HG02610 (cell line): Measurements from ENCODE around the gene CNN2.

Experiments
- ATAC-seq: cut with Tn5 transposase; IDR thresholded peaks from one replicate; pipeline ENCODE4 v1.9.1; 2021; ENCODE audit warnings: mild to moderate bottlenecking, moderate library complexity; ENCODE audit not compliant: unreplicated experiment

The CNN2 gene

DNA sequence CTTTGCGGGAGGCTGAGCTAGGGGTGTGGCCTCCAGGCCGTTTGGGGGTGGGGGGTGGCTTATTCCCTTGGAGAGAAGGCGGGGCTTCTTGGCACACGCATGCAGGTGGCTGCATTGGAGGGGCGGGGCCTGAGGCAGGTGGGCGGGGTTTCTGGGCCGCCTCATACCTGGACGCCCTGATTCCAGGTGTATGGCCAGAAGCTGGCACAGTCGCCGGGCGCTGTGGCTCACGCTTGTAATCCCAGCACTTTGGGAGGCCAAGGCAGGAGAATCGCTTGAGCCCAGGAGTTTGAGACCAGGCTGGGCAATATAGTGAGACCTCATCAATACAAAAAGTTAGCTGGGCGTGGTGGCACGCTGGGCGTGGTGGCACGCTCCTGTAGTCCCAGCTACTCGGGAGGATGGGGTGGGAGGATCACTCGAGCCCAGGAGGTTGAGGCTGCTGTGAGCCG, 21.3 kb downstream of the CNN2 start:
- no peak for ATAC-seq

DNA sequence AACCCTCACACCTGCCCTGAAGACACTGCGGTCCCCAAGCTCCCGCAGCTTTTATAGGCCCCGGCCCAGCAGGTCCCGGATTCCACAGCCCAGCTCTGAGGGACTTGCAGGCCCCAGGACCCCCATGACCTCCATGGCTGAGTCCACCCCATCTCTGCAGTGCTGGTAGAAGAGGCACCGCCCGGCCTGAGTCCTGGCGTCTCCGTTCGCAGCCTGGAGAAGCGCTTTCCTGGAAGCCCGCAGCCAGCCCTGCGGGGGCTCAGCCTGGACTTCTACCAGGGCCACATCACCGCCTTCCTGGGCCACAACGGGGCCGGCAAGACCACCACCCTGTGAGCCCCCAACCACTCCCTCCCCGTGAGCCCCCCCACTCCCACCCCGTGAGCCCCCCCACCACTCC, 22.7 kb downstream of the CNN2 start:
- ATAC-seq: no peak

GRCh38 chr19:1049800-1050199, 23.4 kb downstream of the CNN2 start:
- ATAC-seq: no peak

DNA sequence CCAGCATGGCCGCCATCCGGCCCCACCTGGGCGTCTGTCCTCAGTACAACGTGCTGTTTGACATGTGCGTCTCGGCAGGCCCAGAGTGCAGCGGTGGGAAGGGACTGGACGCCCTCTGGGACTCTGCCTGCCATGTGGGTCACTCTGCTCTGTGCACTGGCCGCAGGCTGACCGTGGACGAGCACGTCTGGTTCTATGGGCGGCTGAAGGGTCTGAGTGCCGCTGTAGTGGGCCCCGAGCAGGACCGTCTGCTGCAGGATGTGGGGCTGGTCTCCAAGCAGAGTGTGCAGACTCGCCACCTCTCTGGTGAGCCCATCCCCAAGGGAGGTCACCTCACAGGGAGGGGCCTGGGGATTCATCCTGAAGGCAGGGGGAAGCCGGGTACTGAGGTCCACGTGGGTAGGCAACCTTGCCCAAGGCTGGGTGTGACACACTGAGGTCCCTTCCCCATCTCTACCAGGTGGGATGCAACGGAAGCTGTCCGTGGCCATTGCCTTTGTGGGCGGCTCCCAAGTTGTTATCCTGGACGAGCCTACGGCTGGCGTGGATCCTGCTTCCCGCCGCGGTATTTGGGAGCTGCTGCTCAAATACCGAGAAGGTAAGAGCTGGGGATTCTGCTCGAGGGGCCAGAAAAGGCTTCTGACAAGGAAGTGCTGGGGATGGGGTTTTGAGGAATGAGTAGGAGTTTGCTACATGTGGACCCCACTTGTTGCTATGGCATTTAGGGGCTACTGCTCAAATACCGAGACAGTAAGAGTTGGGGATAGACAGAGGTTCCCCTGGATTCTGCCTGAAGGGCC, 24.8 kb downstream of the CNN2 start:
- ATAC-seq: no peak

GRCh38 chr19:1051791-1052190, 25.4 kb downstream of the CNN2 start:
- ATAC-seq: no peak

GRCh38 chr19:1052349-1052975, 26.1 kb downstream of the CNN2 start:
- ATAC-seq: no peak

GRCh38 chr19:1053176-1054101, 27.0 kb downstream of the CNN2 start:
- ATAC-seq: no peak

DNA sequence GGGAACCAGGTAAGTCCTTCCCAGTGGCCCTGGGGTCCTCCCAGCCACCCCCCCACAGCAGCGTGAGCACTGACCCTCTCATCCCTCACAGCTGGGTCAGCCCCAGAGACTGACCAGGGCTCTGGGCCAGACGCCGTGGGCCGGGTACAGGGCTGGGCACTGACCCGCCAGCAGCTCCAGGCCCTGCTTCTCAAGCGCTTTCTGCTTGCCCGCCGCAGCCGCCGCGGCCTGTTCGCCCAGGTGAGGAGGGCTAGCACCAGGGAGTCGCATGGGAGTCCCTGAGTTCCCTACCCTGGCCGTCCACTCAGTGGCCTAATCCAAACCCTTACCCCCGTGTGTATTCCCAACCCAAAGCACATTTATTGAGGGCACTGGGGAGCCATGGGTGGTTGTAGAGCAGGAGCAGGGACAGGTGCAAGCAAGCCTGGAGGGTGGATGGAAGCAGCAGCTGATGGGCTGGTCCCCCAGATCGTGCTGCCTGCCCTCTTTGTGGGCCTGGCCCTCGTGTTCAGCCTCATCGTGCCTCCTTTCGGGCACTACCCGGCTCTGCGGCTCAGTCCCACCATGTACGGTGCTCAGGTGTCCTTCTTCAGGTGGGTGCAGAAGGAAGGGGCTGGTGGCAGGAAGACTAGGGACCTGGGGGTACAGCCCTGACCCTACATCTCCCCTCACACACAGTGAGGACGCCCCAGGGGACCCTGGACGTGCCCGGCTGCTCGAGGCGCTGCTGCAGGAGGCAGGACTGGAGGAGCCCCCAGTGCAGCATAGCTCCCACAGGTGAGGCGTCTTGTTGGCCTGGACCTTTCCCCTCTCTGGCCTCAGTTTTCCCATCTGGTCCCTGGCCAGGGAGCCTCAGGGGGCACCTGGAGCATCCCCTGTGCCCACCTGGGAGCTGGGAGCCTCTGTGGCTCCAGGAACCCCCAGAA, 28.0 kb downstream of the CNN2 start:
- ATAC-seq: no peak

GRCh38 chr19:1055028-1055425, 28.6 kb downstream of the CNN2 start:
- ATAC-seq: no peak

- ATAC-seq: no peak
Measured at GRCh38 chr19:1055886-1056620, 29.6 kb downstream of the CNN2 start.

DNA sequence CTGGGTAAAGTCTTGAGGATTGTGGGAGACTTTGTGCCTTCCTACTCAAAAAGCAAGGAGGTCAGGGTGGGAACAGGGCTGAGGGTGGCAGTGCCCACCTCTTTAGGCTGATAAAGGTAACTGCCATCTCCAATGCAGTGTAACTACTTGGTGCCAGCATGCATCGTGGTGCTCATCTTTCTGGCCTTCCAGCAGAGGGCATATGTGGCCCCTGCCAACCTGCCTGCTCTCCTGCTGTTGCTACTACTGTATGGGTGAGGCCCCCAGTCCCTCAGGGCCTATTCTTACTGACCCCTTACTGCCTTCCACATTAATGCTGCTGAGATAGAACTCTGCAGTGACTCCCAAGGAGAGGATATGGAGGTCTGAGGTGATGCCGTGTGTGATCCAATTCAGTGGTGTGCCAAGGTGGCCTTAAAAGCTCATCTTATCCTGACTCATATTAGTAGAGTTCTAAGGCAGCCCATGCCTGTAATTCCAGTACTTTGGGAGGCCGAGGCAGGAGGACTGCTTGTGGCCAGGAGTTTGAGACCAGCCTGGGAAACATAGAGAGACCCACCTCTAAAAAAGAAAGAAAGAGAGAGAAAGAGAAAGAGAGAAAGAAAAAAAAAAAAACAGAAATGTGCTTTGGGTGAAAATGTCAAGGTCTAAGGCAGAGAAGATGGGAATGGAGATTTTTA, 30.9 kb downstream of the CNN2 start:
- no peak for ATAC-seq

DNA sequence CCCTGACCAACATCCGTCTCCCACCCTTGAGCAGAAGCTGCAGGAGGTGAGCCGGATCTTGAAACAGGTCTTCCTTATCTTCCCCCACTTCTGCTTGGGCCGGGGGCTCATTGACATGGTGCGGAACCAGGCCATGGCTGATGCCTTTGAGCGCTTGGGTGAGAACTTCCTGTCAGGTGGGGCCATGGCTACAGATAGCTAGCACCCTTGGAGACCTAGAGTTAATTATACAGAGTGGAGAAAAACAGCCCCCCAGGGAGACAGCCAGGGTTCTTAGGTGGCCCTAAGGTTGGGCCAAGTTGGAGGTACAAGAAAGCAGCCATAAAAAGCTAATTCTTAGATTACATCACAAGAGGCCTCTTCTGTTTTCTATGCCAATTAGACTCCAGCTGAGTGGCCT, 31.7 kb downstream of the CNN2 start:
- no peak for ATAC-seq

GRCh38 chr19:1060689-1061088, 34.3 kb downstream of the CNN2 start:
- ATAC-seq: no peak

- no peak for ATAC-seq
Measured at GRCh38 chr19:1061987-1062386, 35.6 kb downstream of the CNN2 start.

DNA sequence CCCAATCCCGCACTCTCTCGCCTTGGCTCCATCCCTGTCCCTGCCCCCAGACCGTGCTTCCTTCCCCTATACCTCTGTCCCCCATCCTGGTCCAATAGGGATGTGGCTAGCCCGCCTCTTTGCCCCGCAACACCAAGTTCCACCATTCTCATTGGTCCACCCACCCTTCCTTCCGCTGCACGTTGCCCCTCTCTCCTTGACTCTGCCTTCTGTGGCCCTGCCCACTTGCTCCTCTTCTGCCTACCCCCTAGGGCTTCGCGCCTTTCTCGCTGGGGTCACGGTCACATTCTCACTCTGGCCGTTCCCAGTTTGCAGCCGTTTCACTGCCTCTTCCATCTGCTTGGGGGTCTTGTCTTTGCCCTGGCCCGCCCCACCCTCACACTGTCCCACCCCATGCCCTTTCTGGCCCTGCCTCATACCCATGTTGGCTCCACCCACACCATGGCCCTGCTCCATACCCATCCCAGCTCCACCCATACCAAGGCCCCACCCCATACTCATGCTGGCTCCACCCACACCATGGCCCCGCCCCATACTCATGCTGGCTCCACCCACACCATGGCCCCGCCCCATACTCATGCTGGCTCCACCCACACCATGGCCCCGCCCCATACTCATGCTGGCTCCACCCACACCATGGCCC, 36.1 kb downstream of the CNN2 start:
- no peak for ATAC-seq

- ATAC-seq: no peak
Measured at GRCh38 chr19:1063030-1063908, 36.9 kb downstream of the CNN2 start.

- no peak for ATAC-seq
Measured at GRCh38 chr19:1063909-1064660, 37.7 kb downstream of the CNN2 start.
